ENCODE data around the gene FBXO10. TPM values are rescaled to one million over a fixed set of nuclear protein-coding genes. Genes with fewer than 3 reads are reported as not detected.

FBXO10 gene
- total RNA-seq, 4 donors from 2014 or later: 49.8 to 62.2 (median 53.5) TPM

GRCh38 chr9:37562826-37563225 lies 13.4 kb downstream of the FBXO10 start:
- no peak overlapping the region for H3K4me3 ChIP-seq
- in situ Hi-C loops (cut with MboI; ENCODE audit: low sequenced_read_pairs in 4 of 4) (no loop called here), intact Hi-C loops (cut with DNase I; ENCODE audit: low total_unique reads) (no loop called here)
- ATAC-seq (no peak), DNase-seq (no peak)
- TF ChIP-seq CTCF (IDR thresholded peaks at IDR 0.05 in 4 of 5, conservative IDR thresholded peaks at IDR 0.05 in 1 of 5) (no peak), POLR2A (IDR thresholded peaks at IDR 0.05) (no peak)
- H3K9me3 ChIP-seq: no peaks in the 10 kb centered on the region
- no peaks in the 10 kb centered on the region for H3K36me3 ChIP-seq
- no peaks in the 10 kb centered on the region for H3K27me3 ChIP-seq
- H3K27ac ChIP-seq: no peak overlapping the region
- peaks cover 13 to 30% of the 10 kb centered on the region in 2 donors for H3K4me1 ChIP-seq

- DNase-seq (no peak), ATAC-seq (no peak)
- no peaks in the 10 kb centered on the region for H3K9me3 ChIP-seq
- H3K27me3 ChIP-seq: no peaks in the 10 kb centered on the region
- no peaks in the 10 kb centered on the region for H3K36me3 ChIP-seq
- no peak overlapping the region for H3K4me3 ChIP-seq
- H3K4me1 ChIP-seq: peaks cover 10 to 24% of the 10 kb centered on the region in 2 donors
- intact Hi-C loops (cut with DNase I; ENCODE audit: low total_unique reads): no loop called here
- H3K27ac ChIP-seq: no peak overlapping the region
- TF ChIP-seq POLR2A (IDR thresholded peaks at IDR 0.05): no peak
- no peak for TF ChIP-seq CTCF (IDR thresholded peaks at IDR 0.05 in 4 of 5, conservative IDR thresholded peaks at IDR 0.05 in 1 of 5)
- in situ Hi-C loops (cut with MboI; ENCODE audit: low sequenced_read_pairs in 4 of 4): no loop called here
Measured at GRCh38 chr9:37561682-37562081, 14.5 kb downstream of the FBXO10 start.

- Histone ChIP-seq H3K4me3 (no peak overlapping the region), H3K27me3 (no peaks in the 10 kb centered on the region), H3K9me3 (no peaks in the 10 kb centered on the region), H3K27ac (no peak overlapping the region), H3K36me3 (no peaks in the 10 kb centered on the region), H3K4me1 (peaks cover 10 to 24% of the 10 kb centered on the region in 2 donors)
- intact Hi-C loops (cut with DNase I; ENCODE audit: low total_unique reads): no loop called here
- DNase-seq: no peak
- TF ChIP-seq CTCF (IDR thresholded peaks at IDR 0.05 in 4 of 5, conservative IDR thresholded peaks at IDR 0.05 in 1 of 5) (no peak), POLR2A (IDR thresholded peaks at IDR 0.05) (no peak)
- in situ Hi-C loops (cut with MboI; ENCODE audit: low sequenced_read_pairs in 4 of 4): no loop called here
- ATAC-seq: no peak
Measured at GRCh38 chr9:37559855-37560592, 16.2 kb downstream of the FBXO10 start.

- ATAC-seq: no peak
Measured at GRCh38 chr9:37559125-37559524, 17.1 kb downstream of the FBXO10 start.

More at GRCh38 chr9:37559125-37559524, 17.1 kb downstream of the FBXO10 start:
- no peak for TF ChIP-seq POLR2A (IDR thresholded peaks at IDR 0.05)
- TF ChIP-seq CTCF (IDR thresholded peaks at IDR 0.05 in 4 of 5, conservative IDR thresholded peaks at IDR 0.05 in 1 of 5): no peak
- DNase-seq: no peak
- Histone ChIP-seq H3K27me3 (no peaks in the 10 kb centered on the region), H3K4me1 (peaks cover 10 to 24% of the 10 kb centered on the region in 2 donors), H3K9me3 (no peaks in the 10 kb centered on the region), H3K27ac (no peak overlapping the region), H3K36me3 (no peaks in the 10 kb centered on the region), H3K4me3 (no peak overlapping the region)
- in situ Hi-C loops (cut with MboI; ENCODE audit: low sequenced_read_pairs in 4 of 4) (no loop called here), intact Hi-C loops (cut with DNase I; ENCODE audit: low total_unique reads) (no loop called here)

All from gastrocnemius medialis (tissue), 4 donors.